ENCODE data around the gene SNN. TPM values are rescaled to one million over a fixed set of nuclear protein-coding genes. Genes with fewer than 3 reads are reported as not detected.

Gene SNN
- total RNA-seq, 2 donors from 2014 or later: 28.9 to 35.1 TPM

GRCh38 chr16:11707679-11708197, 39.5 kb downstream of the SNN start:
- H3K36me3 ChIP-seq (ENCODE audit: control insufficient read depth, insufficient read depth, low read length): peaks cover 67% of the 10 kb centered on the region
- no peak overlapping the region for H3K27ac Mint-ChIP-seq
- H3K4me1 Mint-ChIP-seq: peaks cover 6% of the 10 kb centered on the region
- no peak for DNase-seq
- no peak overlapping the region for H3K4me3 Mint-ChIP-seq
- no peaks in the 10 kb centered on the region for H3K27me3 ChIP-seq (ENCODE audit: control insufficient read depth, insufficient read depth, low read length, poor library complexity, severe bottlenecking)
- H3K9ac ChIP-seq (ENCODE audit: extremely low read depth, low read length, poor library complexity, severe bottlenecking): no peak overlapping the region
- H3K9me3 Mint-ChIP-seq: no peaks in the 10 kb centered on the region
- H3K27ac ChIP-seq (ENCODE audit: low read depth, low read length): no peak overlapping the region
- no peak for TF ChIP-seq CTCF (conservative IDR thresholded peaks at IDR 0.05)
- no peaks in the 10 kb centered on the region for H3K9me3 ChIP-seq (ENCODE audit: control insufficient read depth, low read length)
- no peaks in the 10 kb centered on the region for H3K27me3 Mint-ChIP-seq (ENCODE audit: insufficient read depth)
- H3K4me1 ChIP-seq (ENCODE audit: control insufficient read depth, insufficient read depth, low read length): no peaks in the 10 kb centered on the region
- WGBS, 2 experiments (ENCODE audit: insufficient coverage in 1 of 2, insufficient read length in 1 of 2): 99 to 100% methylated on average over 4 of the region's 4 CpGs
- H3K36me3 Mint-ChIP-seq (ENCODE audit: low read depth): peaks cover 51% of the 10 kb centered on the region
- H3K4me3 ChIP-seq (ENCODE audit: low read length): no peak overlapping the region

DNA sequence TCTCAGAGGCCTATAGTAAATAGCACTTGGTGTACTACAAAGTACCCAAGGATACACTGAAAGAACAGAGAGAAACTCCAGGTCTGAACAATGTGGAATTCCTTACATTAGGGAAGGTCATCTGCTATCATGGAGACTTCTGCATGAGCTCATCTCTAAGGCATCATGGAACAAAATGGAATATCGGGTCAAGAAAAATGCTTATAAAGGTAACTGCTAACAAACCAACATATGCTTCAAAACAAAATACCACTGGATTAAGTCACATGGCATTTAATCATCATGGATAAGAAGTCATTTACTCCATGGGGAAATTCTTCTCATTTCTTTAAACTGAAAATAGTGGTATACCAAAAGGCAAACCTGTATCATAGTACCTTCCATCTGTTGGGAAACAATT, 40.2 kb downstream of the SNN start:
- Histone ChIP-seq H3K36me3 (ENCODE audit: control insufficient read depth, insufficient read depth, low read length) (peaks cover 63% of the 10 kb centered on the region), H3K27ac (ENCODE audit: low read depth, low read length) (no peak overlapping the region), H3K9ac (ENCODE audit: extremely low read depth, low read length, poor library complexity, severe bottlenecking) (no peak overlapping the region), H3K27me3 (ENCODE audit: control insufficient read depth, insufficient read depth, low read length, poor library complexity, severe bottlenecking) (no peaks in the 10 kb centered on the region), H3K9me3 (ENCODE audit: control insufficient read depth, low read length) (no peaks in the 10 kb centered on the region), H3K4me1 (ENCODE audit: control insufficient read depth, insufficient read depth, low read length) (no peaks in the 10 kb centered on the region), H3K4me3 (ENCODE audit: low read length) (no peak overlapping the region)
- H3K9me3 Mint-ChIP-seq: no peaks in the 10 kb centered on the region
- no peak overlapping the region for H3K27ac Mint-ChIP-seq
- H3K36me3 Mint-ChIP-seq (ENCODE audit: low read depth): peaks cover 49% of the 10 kb centered on the region
- no peak for DNase-seq
- TF ChIP-seq CTCF (conservative IDR thresholded peaks at IDR 0.05): no peak
- H3K4me3 Mint-ChIP-seq: no peak overlapping the region
- H3K4me1 Mint-ChIP-seq: peaks cover 6% of the 10 kb centered on the region
- WGBS, 2 experiments (ENCODE audit: insufficient coverage in 1 of 2, insufficient read length in 1 of 2): 80 to 100% methylated on average over 1 of the region's 1 CpG
- no peaks in the 10 kb centered on the region for H3K27me3 Mint-ChIP-seq (ENCODE audit: insufficient read depth)

DNA sequence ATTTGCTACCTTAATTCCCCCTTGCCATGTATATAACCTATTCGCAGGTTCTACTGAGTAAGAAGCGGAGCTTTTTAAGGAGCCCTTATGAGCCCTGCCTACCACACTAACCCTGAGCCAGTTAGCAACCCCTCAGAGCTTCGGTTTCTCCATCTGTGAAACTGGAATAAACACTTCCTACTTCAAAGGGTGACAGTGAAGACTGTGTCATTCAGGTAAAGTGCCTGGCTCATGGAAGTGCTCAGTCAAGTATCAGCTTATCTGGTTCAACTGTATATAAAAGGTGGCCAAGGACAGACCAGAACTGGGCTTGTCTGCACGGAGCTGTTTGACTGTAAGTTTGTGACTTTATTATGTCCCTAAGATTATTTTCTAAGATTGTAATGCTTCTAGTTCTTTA, 43.4 kb downstream of the SNN start:
- Mint-ChIP-seq H3K9me3 (no peaks in the 10 kb centered on the region), H3K27me3 (ENCODE audit: insufficient read depth) (no peaks in the 10 kb centered on the region), H3K4me3 (no peak overlapping the region), H3K36me3 (ENCODE audit: low read depth) (peaks cover 54% of the 10 kb centered on the region), H3K27ac (no peak overlapping the region), H3K4me1 (peaks cover 6% of the 10 kb centered on the region)
- TF ChIP-seq CTCF (conservative IDR thresholded peaks at IDR 0.05): no peak
- no peak overlapping the region for H3K4me3 ChIP-seq (ENCODE audit: low read length)
- no peak overlapping the region for H3K27ac ChIP-seq (ENCODE audit: low read depth, low read length)
- H3K4me1 ChIP-seq (ENCODE audit: control insufficient read depth, insufficient read depth, low read length): no peaks in the 10 kb centered on the region
- DNase-seq: no peak
- H3K9ac ChIP-seq (ENCODE audit: extremely low read depth, low read length, poor library complexity, severe bottlenecking): no peak overlapping the region
- no peaks in the 10 kb centered on the region for H3K9me3 ChIP-seq (ENCODE audit: control insufficient read depth, low read length)
- 90 to 100% methylated on average over 2 to 4 of the region's 4 CpGs for WGBS, 2 experiments (ENCODE audit: insufficient coverage in 1 of 2, insufficient read length in 1 of 2)
- no peaks in the 10 kb centered on the region for H3K27me3 ChIP-seq (ENCODE audit: control insufficient read depth, insufficient read depth, low read length, poor library complexity, severe bottlenecking)
- H3K36me3 ChIP-seq (ENCODE audit: control insufficient read depth, insufficient read depth, low read length): peaks cover 65% of the 10 kb centered on the region

All from endodermal cell (in vitro differentiated cells).